Thoracic aorta (tissue), 2 donors: ENCODE measurements around the gene HPS4. TPM values are rescaled to one million over a fixed set of nuclear protein-coding genes. Genes with fewer than 3 reads are reported as not detected.

Experiments
- ATAC-seq: fragments of 150-250 bp; one replicate; pipeline ENCODE4 v1.8.0; 2017; ENCODE audit warnings: low read depth; ENCODE audit not compliant: insufficient number of reproducible peaks, low FRiP score
- DNase-seq: peaks from one replicate; pipeline ENCODE4 v3.0.0-alpha.2; 2020; ENCODE audit warnings: low spot score
- H3K27ac ChIP-seq, 2 donors: fragments of 200-600 bp; sonication (generic); 1 replicate in 1 of 2; 2 replicates in 1 of 2; pipeline ENCODE4 v1.5.1; 2016; ENCODE audit warnings: mild to moderate bottlenecking in 2 of 2, moderate library complexity in 2 of 2
- H3K27me3 ChIP-seq: fragments of 200-600 bp; sonication (generic); replicated peaks from 2 replicates; pipeline ENCODE4 v1.6.0; 2016; ENCODE audit warnings: mild to moderate bottlenecking; ENCODE audit not compliant: insufficient read depth
- H3K36me3 ChIP-seq: fragments of 200-600 bp; sonication (generic); one replicate; pipeline ENCODE4 v1.5.1; 2016
- H3K4me1 ChIP-seq, 2 donors: fragments of 200-600 bp; sonication (generic); 1 replicate in 1 of 2; 2 replicates in 1 of 2; pipeline versions ENCODE4 v1.5.1 to v1.6.0; 2016; ENCODE audit warnings: low read depth in 2 of 2, mild to moderate bottlenecking in 1 of 2; ENCODE audit not compliant: control insufficient read depth in 1 of 2
- H3K4me3 ChIP-seq: fragments of 200-600 bp; sonication (generic); 2 replicates; pipeline ENCODE4 v1.5.1; 2016; ENCODE audit warnings: mild to moderate bottlenecking
- H3K9me3 ChIP-seq: fragments of 200-600 bp; sonication (generic); 2 replicates; pipeline ENCODE4 v1.5.1; 2016
- total RNA-seq, 2 donors: library from RNA; depleted of rRNA; stranded (reverse); fragments of >200 nt; gene quantifications; one replicate each; pipeline versions ENCODE4 v1.1.0 to v1.2.3, GENCODE V29; 2016
- TF ChIP-seq, protein P1 (sequence below): fragments of 200-600 bp; sonication (generic); IDR thresholded peaks from one replicate; pipeline ENCODE4 v1.5.1; 2019; ENCODE audit warnings: antibody characterized with exemption

The HPS4 gene
- total RNA-seq, 2 donors from 2014 or later: 26.5 to 27.8 TPM

GRCh38 chr22:26470807-26471206 lies 12.8 kb downstream of the HPS4 start:
- H3K27ac ChIP-seq: no peak overlapping the region
- H3K4me1 ChIP-seq: no peaks in the 10 kb centered on the region
- no peak for DNase-seq
- no peak overlapping the region for H3K4me3 ChIP-seq
- TF ChIP-seq, protein P1, sequence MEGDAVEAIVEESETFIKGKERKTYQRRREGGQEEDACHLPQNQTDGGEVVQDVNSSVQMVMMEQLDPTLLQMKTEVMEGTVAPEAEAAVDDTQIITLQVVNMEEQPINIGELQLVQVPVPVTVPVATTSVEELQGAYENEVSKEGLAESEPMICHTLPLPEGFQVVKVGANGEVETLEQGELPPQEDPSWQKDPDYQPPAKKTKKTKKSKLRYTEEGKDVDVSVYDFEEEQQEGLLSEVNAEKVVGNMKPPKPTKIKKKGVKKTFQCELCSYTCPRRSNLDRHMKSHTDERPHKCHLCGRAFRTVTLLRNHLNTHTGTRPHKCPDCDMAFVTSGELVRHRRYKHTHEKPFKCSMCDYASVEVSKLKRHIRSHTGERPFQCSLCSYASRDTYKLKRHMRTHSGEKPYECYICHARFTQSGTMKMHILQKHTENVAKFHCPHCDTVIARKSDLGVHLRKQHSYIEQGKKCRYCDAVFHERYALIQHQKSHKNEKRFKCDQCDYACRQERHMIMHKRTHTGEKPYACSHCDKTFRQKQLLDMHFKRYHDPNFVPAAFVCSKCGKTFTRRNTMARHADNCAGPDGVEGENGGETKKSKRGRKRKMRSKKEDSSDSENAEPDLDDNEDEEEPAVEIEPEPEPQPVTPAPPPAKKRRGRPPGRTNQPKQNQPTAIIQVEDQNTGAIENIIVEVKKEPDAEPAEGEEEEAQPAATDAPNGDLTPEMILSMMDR: no peak
- peaks cover 63% of the 10 kb centered on the region for H3K36me3 ChIP-seq
- H3K9me3 ChIP-seq: no peaks in the 10 kb centered on the region
- no peaks in the 10 kb centered on the region for H3K27me3 ChIP-seq
- ATAC-seq: no peak

- Histone ChIP-seq H3K36me3 (peaks cover 74% of the 10 kb centered on the region), H3K4me1 (no peaks in the 10 kb centered on the region), H3K4me3 (no peak overlapping the region), H3K27me3 (no peaks in the 10 kb centered on the region), H3K9me3 (no peaks in the 10 kb centered on the region), H3K27ac (no peak overlapping the region)
- ATAC-seq: no peak
- TF ChIP-seq, protein P1: no peak
- no peak for DNase-seq
Observed at GRCh38 chr22:26466196-26466595, 17.4 kb downstream of the HPS4 start.

DNA sequence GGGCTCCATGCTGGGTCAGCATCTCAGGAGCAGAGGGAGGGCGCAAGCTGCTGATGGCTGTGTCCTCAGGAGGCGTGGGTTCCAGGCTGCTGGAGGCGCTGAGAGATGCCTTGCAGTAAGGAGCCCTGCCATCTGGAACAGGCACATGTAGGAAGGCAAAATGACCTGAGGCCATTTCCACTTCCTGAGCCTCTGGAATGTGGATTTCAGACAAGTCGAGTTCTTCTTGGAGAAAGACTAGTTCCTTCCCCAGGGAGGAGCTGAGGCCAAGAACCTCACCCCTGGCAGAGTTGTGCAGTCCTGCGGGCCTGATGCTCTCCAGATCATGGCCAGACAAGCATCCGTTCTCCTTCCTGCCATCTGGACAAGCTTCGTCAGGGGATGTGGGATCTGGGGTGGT lies 19.3 kb downstream of the HPS4 start:
- H3K4me1 ChIP-seq: no peaks in the 10 kb centered on the region
- H3K27me3 ChIP-seq: no peaks in the 10 kb centered on the region
- TF ChIP-seq, protein P1: no peak
- H3K4me3 ChIP-seq: no peak overlapping the region
- no peak for ATAC-seq
- no peaks in the 10 kb centered on the region for H3K9me3 ChIP-seq
- DNase-seq: no peak
- no peak overlapping the region for H3K27ac ChIP-seq
- peaks cover 57% of the 10 kb centered on the region for H3K36me3 ChIP-seq

GRCh38 chr22:26463688-26464087 lies 19.9 kb downstream of the HPS4 start:
- Histone ChIP-seq H3K27me3 (no peaks in the 10 kb centered on the region), H3K4me3 (no peak overlapping the region), H3K4me1 (no peaks in the 10 kb centered on the region), H3K27ac (no peak overlapping the region), H3K9me3 (no peaks in the 10 kb centered on the region), H3K36me3 (peaks cover 52% of the 10 kb centered on the region)
- TF ChIP-seq, protein P1: no peak
- no peak for DNase-seq
- ATAC-seq: no peak

DNA sequence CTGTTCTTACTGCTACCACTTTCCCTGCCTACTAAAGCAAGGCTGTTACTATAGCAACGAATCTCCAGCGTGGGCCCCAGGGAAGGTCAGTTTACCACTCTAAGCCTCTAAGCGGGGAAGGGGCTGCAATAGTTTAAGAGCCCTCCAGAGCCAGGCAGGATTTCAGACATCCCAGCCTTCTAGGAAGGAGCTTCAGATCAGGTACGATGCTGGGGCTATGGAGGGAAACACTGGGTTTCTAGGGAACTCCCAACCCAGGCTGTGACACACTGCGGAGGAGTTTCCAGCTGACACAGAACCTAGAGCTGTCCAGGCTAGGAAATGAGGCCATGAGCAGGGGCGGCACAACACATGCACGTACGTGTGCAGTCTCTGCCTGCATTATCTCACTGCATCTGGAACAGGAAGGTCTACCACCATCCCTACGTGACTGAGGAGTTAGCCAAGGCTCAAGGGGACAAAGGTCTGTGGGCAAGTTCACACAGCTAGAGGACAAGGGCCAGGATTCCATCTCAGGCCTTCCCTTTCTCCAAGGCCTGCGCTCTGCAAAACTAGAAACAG lies 20.4 kb downstream of the HPS4 start:
- no peak for DNase-seq
- Histone ChIP-seq H3K27me3 (no peaks in the 10 kb centered on the region), H3K4me1 (no peaks in the 10 kb centered on the region), H3K9me3 (no peaks in the 10 kb centered on the region), H3K4me3 (no peak overlapping the region), H3K36me3 (peaks cover 47% of the 10 kb centered on the region), H3K27ac (no peak overlapping the region)
- ATAC-seq: no peak
- TF ChIP-seq, protein P1: no peak
